Measurements from ENCODE around the gene TECR. TPM values are rescaled to one million over a fixed set of nuclear protein-coding genes. Genes with fewer than 3 reads are reported as not detected.

Gene TECR
- total and polyA plus RNA-seq, 9 of the 15 experiments (the other 6 are each of a cell fraction or from before 2014, with no cell fraction given): 29.3 to 211 (median 81.4) TPM

DNA sequence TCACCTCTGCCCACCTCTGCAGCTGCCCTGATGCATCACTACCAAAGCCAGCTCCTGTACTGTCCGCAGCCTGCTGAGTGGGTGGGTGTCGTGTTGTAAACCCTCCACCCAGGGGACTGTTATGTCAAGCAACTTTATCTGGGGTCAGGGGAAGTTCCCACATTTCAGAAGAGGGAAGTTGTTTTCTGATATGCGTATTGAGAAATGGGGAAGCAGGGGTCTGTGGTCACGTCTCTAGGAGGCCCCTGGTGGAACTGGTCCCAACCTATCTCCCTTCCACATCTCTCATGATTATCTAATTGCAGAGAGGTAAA, 84.7 kb downstream of the TECR start (continued):
- TF ChIP-seq ZNF830 (CRISPR knock-in tag; IDR thresholded peaks at IDR 0.05): no peak
- no peak for TF ChIP-seq STAT5A (IDR thresholded peaks at IDR 0.05; ENCODE audit: borderline replicate concordance, low read length)
- TF ChIP-seq, protein P1, sequence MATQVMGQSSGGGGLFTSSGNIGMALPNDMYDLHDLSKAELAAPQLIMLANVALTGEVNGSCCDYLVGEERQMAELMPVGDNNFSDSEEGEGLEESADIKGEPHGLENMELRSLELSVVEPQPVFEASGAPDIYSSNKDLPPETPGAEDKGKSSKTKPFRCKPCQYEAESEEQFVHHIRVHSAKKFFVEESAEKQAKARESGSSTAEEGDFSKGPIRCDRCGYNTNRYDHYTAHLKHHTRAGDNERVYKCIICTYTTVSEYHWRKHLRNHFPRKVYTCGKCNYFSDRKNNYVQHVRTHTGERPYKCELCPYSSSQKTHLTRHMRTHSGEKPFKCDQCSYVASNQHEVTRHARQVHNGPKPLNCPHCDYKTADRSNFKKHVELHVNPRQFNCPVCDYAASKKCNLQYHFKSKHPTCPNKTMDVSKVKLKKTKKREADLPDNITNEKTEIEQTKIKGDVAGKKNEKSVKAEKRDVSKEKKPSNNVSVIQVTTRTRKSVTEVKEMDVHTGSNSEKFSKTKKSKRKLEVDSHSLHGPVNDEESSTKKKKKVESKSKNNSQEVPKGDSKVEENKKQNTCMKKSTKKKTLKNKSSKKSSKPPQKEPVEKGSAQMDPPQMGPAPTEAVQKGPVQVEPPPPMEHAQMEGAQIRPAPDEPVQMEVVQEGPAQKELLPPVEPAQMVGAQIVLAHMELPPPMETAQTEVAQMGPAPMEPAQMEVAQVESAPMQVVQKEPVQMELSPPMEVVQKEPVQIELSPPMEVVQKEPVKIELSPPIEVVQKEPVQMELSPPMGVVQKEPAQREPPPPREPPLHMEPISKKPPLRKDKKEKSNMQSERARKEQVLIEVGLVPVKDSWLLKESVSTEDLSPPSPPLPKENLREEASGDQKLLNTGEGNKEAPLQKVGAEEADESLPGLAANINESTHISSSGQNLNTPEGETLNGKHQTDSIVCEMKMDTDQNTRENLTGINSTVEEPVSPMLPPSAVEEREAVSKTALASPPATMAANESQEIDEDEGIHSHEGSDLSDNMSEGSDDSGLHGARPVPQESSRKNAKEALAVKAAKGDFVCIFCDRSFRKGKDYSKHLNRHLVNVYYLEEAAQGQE (IDR thresholded peaks at IDR 0.05; ENCODE audit: borderline replicate concordance): no peak
- TF ChIP-seq, protein P1 (CRISPR knock-in tag; IDR thresholded peaks at IDR 0.05; ENCODE audit: low read depth): no peak
- no peak for TF ChIP-seq GABPB1 (CRISPR knock-in tag; IDR thresholded peaks at IDR 0.05)
- TF ChIP-seq PRMT5 (CRISPR knock-in tag; IDR thresholded peaks at IDR 0.05): no peak
- TF ChIP-seq, protein P2, sequence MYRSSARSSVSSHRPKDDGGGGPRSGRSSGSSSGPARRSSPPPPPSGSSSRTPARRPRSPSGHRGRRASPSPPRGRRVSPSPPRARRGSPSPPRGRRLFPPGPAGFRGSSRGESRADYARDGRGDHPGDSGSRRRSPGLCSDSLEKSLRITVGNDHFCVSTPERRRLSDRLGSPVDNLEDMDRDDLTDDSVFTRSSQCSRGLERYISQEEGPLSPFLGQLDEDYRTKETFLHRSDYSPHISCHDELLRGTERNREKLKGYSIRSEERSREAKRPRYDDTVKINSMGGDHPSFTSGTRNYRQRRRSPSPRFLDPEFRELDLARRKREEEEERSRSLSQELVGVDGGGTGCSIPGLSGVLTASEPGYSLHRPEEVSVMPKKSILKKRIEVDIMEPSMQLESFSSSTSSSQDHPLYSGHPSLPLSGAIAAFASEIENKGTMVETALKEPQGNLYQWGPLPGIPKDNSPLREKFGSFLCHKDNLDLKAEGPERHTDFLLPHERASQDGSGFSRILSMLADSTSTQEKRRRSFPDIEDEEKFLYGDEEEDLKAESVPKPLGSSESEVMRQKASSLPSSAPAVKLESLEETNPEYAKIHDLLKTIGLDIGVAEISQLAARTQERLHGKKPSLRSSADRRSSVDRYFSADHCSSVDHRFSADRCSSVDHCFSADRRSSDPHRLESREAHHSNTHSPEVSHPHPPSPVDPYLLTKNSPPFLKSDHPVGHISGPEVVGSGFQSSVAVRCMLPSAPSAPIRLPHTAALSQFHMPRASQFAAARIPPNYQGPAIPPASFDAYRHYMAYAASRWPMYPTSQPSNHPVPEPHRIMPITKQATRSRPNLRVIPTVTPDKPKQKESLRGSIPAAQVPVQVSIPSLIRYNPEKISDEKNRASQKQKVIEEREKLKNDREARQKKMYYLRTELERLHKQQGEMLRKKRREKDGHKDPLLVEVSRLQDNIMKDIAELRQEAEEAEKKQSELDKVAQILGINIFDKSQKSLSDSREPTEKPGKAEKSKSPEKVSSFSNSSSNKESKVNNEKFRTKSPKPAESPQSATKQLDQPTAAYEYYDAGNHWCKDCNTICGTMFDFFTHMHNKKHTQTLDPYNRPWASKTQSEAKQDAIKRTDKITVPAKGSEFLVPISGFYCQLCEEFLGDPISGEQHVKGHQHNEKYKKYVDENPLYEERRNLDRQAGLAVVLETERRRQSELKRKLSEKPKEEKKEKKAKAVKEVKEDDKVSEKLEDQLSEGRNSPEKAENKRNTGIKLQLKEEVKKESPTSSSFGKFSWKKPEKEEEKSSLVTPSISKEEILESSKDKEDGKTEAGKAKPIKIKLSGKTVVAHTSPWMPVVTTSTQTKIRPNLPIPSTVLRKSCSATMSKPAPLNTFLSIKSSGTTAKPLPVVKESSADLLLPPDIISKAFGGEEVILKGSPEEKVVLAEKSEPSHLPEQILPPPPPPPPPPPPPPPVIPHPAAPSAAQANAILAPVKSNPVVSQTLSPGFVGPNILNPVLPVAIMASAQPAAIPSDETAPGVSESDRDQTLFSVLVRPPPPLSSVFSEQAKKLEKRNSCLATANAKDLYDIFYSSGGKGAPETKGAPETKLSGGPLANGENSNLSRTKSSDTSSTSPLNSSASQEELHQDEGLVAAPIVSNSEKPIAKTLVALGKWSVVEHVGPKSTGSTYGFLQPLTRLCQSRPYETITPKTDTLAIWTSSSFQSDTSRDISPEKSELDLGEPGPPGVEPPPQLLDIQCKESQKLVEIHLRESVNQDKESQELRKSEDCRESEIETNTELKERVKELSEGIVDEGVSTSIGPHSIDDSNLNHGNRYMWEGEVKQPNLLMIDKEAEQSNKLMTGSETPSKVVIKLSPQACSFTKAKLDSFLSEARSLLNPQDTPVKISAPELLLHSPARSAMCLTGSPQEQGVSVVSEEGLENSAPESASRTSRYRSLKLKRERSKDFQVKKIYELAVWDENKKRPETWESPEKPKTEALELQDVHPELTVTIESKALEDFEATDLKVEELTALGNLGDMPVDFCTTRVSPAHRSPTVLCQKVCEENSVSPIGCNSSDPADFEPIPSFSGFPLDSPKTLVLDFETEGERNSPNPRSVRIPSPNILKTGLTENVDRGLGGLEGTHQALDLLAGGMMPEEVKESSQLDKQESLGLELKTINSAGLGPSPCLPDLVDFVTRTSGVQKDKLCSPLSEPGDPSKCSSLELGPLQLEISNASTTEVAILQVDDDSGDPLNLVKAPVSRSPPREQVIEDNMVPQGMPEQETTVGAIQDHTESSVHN (IDR thresholded peaks at IDR 0.05; ENCODE audit: borderline replicate concordance in 1 of 2, low read depth in 1 of 2): no peak
- TF ChIP-seq NFE2 (IDR thresholded peaks at IDR 0.05; ENCODE audit: low read depth): no peak
- no peak for TF ChIP-seq NR2C1 (IDR thresholded peaks at IDR 0.05)
- no peak for TF ChIP-seq NR2C1 (tag; IDR thresholded peaks at IDR 0.05)
- TF ChIP-seq CBFB (CRISPR knock-in tag; IDR thresholded peaks at IDR 0.05): no peak
- TF ChIP-seq, protein P3, sequence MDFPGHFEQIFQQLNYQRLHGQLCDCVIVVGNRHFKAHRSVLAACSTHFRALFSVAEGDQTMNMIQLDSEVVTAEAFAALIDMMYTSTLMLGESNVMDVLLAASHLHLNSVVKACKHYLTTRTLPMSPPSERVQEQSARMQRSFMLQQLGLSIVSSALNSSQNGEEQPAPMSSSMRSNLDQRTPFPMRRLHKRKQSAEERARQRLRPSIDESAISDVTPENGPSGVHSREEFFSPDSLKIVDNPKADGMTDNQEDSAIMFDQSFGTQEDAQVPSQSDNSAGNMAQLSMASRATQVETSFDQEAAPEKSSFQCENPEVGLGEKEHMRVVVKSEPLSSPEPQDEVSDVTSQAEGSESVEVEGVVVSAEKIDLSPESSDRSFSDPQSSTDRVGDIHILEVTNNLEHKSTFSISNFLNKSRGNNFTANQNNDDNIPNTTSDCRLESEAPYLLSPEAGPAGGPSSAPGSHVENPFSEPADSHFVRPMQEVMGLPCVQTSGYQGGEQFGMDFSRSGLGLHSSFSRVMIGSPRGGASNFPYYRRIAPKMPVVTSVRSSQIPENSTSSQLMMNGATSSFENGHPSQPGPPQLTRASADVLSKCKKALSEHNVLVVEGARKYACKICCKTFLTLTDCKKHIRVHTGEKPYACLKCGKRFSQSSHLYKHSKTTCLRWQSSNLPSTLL (IDR thresholded peaks at IDR 0.05): no peak
